Left lung (tissue), 10 donors: ENCODE data around the gene GALP. TPM values are rescaled to one million over a fixed set of nuclear protein-coding genes. Genes with fewer than 3 reads are reported as not detected.

Experiments used
- ATAC-seq: fragments of 200-7000 bp; cut with Tn5 transposase; one replicate; pipeline ENCODE4 v1.9.1; 2020; ENCODE audit warnings: moderate library complexity
- DNase-seq, 4 donors: peaks; one replicate each; pipeline ENCODE4 v3.0.0-alpha.2; 2013 to 2020
- H3K27ac ChIP-seq, 2 donors: fragments of 200-600 bp; sonication (generic) in 1 of 2; one replicate each; pipeline versions ENCODE4 v1.5.0 to v1.8.0; 2020 to 2021
- H3K27me3 ChIP-seq, 2 donors: fragments of 200-600 bp; sonication (generic) in 1 of 2; one replicate each; pipeline versions ENCODE4 v1.5.0 to v1.8.0; 2020 to 2021
- H3K36me3 ChIP-seq, 2 donors: fragments of 200-600 bp; sonication (generic) in 1 of 2; one replicate each; pipeline versions ENCODE4 v1.5.0 to v1.8.0; 2020 to 2021
- H3K4me1 ChIP-seq, 2 donors: fragments of 200-600 bp; one replicate each; pipeline ENCODE4 v1.8.0; 2021
- H3K4me3 ChIP-seq, 2 donors: fragments of 200-600 bp; sonication (generic) in 1 of 2; one replicate each; pipeline versions ENCODE4 v1.5.0 to v1.8.0; 2020 to 2021; ENCODE audit warnings: mild to moderate bottlenecking in 1 of 2
- H3K9me3 ChIP-seq, 2 donors: fragments of 200-600 bp; sonication (generic) in 1 of 2; one replicate each; pipeline versions ENCODE4 v1.5.0 to v1.8.0; 2020 to 2021
- intact Hi-C, 2 donors: fragments of 100-400 bp; cut with DNase I; formaldehyde crosslinking; loops; one replicate each; pipeline versions ENCODE4 v1.11.2 to v1.14.2; 2022
- polyA plus RNA-seq, 6 donors: library from polyadenylated mRNA; unstranded; fragments of 120-200 nt; gene quantifications; one replicate each; pipeline ENCODE4 v1.2.1, GENCODE V29; 2013; ENCODE audit not compliant: insufficient read length in 6 of 6
- total RNA-seq, 2 donors: library from RNA; stranded (reverse); fragmentation: NEBNext Ultra II Directional; extraction: Animal tissue kit (Norgen Biotek cat#: 25700); gene quantifications; one replicate each; pipeline ENCODE4 v1.2.1, GENCODE V29; 2021
- TF ChIP-seq, protein P1 (sequence below), 2 donors: fragments of 200-600 bp; sonication (generic) in 1 of 2; IDR thresholded peaks; one replicate each; pipeline versions ENCODE4 v1.5.0 to v1.8.0; 2021; ENCODE audit warnings: antibody characterized with exemption in 2 of 2
- donor health status: DM: no; HTN: yes; CAD: no.
- donor health status: DM: no; HTN: no; CAD: no.

GALP gene
- total and polyA plus RNA-seq, 8 donors: not detected

DNA sequence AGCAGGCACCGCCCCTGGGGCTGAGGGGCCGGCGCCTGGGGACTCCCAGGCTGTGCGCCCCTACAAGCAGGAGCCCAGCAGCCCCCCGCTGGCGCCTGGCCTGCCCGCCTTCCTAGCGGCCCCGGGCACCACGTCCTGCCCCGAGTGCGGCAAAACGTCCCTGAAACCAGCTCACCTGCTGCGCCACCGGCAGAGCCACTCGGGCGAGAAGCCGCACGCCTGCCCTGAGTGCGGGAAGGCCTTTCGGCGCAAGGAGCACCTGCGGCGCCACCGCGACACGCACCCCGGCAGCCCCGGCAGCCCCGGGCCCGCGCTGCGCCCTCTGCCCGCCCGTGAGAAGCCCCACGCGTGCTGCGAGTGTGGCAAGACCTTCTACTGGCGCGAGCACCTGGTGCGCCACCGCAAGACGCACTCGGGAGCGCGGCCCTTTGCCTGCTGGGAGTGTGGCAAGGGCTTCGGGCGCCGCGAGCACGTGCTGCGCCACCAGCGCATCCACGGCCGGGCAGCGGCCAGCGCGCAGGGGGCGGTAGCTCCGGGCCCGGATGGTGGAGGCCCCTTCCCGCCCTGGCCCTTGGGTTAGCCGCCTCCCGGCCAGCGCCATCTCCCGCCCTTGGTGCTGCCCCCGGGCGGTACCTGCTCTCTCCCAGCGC is 16.1 kb upstream of the GALP start:
- no peaks in the 10 kb centered on the region for H3K27me3 ChIP-seq
- intact Hi-C loops: no loop called here
- peaks cover 0 to 3% of the 10 kb centered on the region in 2 donors for H3K4me1 ChIP-seq
- H3K9me3 ChIP-seq: no peaks in the 10 kb centered on the region
- DNase-seq (no peak), ATAC-seq (no peak)
- H3K36me3 ChIP-seq: peaks cover 0 to 50% of the 10 kb centered on the region in 2 donors
- no peak overlapping the region for H3K27ac ChIP-seq
- TF ChIP-seq, protein P1, sequence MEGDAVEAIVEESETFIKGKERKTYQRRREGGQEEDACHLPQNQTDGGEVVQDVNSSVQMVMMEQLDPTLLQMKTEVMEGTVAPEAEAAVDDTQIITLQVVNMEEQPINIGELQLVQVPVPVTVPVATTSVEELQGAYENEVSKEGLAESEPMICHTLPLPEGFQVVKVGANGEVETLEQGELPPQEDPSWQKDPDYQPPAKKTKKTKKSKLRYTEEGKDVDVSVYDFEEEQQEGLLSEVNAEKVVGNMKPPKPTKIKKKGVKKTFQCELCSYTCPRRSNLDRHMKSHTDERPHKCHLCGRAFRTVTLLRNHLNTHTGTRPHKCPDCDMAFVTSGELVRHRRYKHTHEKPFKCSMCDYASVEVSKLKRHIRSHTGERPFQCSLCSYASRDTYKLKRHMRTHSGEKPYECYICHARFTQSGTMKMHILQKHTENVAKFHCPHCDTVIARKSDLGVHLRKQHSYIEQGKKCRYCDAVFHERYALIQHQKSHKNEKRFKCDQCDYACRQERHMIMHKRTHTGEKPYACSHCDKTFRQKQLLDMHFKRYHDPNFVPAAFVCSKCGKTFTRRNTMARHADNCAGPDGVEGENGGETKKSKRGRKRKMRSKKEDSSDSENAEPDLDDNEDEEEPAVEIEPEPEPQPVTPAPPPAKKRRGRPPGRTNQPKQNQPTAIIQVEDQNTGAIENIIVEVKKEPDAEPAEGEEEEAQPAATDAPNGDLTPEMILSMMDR (IDR thresholded peaks at IDR 0.05): no peak
- no peak overlapping the region for H3K4me3 ChIP-seq

DNA sequence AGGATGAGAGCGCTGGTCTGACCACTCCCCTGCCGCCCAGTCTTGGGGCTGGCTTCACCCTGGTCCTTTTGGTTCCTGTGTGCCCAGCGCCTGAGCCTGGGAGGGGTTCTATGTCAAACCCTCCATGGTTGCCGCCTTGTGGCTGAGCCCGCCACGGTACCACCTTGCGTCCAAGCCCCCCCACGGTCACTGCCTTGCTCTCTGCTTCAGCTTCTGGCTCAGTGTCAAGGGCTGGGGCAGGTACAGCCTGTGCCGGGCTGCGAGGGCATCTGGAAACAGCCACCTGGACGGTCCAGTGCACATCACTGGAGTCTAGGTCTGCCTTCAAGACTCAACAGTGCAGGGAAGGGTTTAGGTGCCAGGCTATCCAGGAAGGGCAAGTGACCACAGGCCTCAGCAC is 14.3 kb upstream of the GALP start:
- intact Hi-C loops: no loop called here
- no peak overlapping the region for H3K27ac ChIP-seq
- H3K36me3 ChIP-seq: peaks cover 0 to 33% of the 10 kb centered on the region in 2 donors
- no peak for DNase-seq
- H3K4me3 ChIP-seq: no peak overlapping the region
- TF ChIP-seq, protein P1 (IDR thresholded peaks at IDR 0.05): no peak
- no peak for ATAC-seq
- no peaks in the 10 kb centered on the region for H3K9me3 ChIP-seq
- peaks cover 0 to 3% of the 10 kb centered on the region in 2 donors for H3K4me1 ChIP-seq
- no peaks in the 10 kb centered on the region for H3K27me3 ChIP-seq

DNA sequence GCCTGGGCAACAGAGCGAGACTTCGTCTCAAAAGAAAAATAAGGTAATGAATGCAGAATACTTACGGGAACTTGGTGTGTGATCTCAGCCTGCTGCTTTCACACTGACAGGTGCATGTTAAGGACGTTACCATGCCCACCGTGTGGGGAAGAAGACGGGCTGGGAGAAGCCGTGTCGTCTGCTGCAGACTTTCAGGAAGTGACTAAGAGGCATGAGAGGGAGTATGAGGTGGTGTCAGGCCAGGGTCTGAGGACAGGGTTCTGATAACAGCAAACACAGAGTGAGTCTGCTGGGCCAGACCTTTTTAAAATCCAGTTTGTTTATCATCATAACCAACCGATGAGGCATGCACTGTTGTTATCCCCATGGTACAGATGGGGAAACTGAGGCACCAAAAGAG is 13.6 kb upstream of the GALP start:
- ATAC-seq (no peak), DNase-seq (no peak)
- H3K27ac ChIP-seq: no peak overlapping the region
- no peak overlapping the region for H3K4me3 ChIP-seq
- H3K4me1 ChIP-seq: no peaks in the 10 kb centered on the region
- peaks cover 0 to 4% of the 10 kb centered on the region in 2 donors for H3K27me3 ChIP-seq
- no peaks in the 10 kb centered on the region for H3K9me3 ChIP-seq
- intact Hi-C loops: no loop called here
- TF ChIP-seq, protein P1 (IDR thresholded peaks at IDR 0.05): no peak
- H3K36me3 ChIP-seq: peaks cover 0 to 33% of the 10 kb centered on the region in 2 donors

DNA sequence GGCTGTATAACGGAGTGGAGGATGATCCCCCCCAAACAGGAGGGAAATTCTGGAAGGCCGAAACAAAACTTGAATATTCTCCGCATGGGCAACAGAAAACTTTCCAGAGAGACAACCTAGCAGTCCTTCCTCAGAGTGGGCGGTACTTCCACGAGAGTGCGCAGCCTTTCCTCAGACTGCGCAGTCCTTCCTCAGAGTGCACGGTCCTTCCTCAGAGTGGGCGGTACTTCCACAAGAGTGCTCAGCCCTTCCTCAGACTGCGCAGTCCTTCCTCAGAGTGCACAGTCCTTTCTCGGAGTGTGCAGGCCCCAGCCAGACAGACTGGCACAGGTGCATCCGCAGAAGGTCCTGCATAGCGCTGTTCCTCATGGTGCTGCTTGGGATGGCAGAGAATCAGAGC is 12.7 kb upstream of the GALP start:
- no peaks in the 10 kb centered on the region for H3K4me1 ChIP-seq
- H3K27me3 ChIP-seq: peaks cover 0 to 4% of the 10 kb centered on the region in 2 donors
- H3K4me3 ChIP-seq: no peak overlapping the region
- intact Hi-C loops: no loop called here
- ATAC-seq (no peak), DNase-seq (no peak)
- peaks cover 0 to 33% of the 10 kb centered on the region in 2 donors for H3K36me3 ChIP-seq
- H3K9me3 ChIP-seq: no peaks in the 10 kb centered on the region
- TF ChIP-seq, protein P1 (IDR thresholded peaks at IDR 0.05): no peak
- H3K27ac ChIP-seq: no peak overlapping the region

DNA sequence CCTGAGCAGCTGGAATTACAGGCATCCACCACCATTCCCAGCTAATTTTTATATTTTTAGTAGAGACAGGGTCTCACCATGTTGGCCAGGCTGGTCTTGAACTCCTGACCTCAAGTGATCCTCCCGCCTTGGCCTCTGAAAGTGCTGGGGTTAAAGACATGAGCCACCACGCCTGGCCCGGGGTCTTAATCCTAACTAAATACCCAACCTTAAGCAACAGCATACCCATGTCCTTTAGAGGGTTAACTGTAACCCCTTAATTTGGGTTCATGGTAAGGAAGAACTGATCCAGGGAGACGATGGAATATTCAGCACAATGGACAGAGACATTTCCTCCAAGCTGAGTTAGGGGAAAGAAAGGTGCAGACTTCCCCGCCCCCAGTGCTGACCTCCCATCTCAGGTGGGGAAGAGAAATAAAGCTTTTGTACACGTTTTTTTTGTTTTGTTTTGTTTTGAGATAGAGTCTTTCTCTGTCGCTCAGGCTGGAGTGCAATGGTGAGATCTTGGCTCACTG is 8.7 kb upstream of the GALP start:
- no peak for DNase-seq
- intact Hi-C loops: no loop called here

More for the DNA sequence above, 8.7 kb upstream of the GALP start:
- Histone ChIP-seq H3K9me3 (no peaks in the 10 kb centered on the region), H3K4me3 (no peak overlapping the region), H3K36me3 (no peaks in the 10 kb centered on the region), H3K27ac (no peak overlapping the region), H3K27me3 (peaks cover 0 to 4% of the 10 kb centered on the region in 2 donors), H3K4me1 (peaks cover 0 to 5% of the 10 kb centered on the region in 2 donors)
- no peak for ATAC-seq
- TF ChIP-seq, protein P1 (IDR thresholded peaks at IDR 0.05): no peak
